SIG-M5 treated with dmso at 0.1 percent for 504 hours (cell line): Measurements from ENCODE around the gene KIAA1755.
"Not testable (repeated sequence)": the region's sequence is repeated elsewhere in the genome, so short reads cannot be mapped to it uniquely, and the experiment has no call there.

Experiments
- DNase-seq: peaks from one replicate; lab custom pipeline; 2025; ENCODE audit not compliant: unreplicated experiment; lab: John Stamatoyannopoulos, UW

KIAA1755 gene

DNA sequence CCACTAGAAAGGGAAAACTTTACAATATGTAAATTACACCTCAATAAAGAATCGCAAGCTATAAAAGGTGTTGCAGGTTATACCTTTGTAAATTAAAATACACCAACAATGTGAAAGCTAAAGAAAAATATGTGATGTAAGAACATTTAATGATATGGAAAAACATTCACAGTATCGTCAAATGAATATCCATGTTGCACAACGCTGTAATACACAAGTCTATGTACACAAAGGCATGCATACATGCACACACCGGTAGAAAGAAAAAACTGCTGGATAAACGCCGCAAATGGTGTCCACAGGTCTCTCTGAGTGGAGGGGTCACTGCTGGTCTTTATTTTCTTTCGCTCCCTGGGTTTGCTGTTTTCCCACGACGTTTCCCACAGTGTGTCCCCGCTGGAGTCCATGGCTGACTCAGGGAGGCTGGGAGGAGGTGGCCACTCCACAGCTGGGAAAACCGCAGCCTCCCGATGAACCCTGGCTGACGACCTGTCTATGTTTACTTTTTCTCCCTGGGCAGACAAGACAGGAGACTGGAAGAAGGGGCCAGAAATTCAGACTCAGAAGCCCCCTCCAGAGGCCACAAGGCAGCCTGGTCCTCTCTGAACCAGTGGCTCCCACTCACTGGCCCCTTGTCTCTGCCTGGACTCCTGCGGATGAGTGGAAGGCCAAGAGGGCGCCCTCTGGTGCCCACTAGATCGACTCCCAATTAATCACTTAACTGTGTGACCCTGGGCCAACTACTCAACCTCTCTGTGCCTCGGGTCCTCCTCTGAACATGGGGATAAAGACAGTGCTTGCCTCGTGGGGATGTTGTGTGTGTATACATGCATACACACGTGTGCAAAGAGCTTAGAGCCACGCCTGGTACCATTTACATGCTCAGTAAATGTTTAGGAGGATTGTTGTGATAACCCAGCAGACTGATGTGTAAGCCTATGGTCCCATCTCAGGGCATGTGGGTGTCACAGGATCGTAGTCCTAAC, 30.6 kb upstream of the KIAA1755 start:
- DNase-seq, result no peak

DNA sequence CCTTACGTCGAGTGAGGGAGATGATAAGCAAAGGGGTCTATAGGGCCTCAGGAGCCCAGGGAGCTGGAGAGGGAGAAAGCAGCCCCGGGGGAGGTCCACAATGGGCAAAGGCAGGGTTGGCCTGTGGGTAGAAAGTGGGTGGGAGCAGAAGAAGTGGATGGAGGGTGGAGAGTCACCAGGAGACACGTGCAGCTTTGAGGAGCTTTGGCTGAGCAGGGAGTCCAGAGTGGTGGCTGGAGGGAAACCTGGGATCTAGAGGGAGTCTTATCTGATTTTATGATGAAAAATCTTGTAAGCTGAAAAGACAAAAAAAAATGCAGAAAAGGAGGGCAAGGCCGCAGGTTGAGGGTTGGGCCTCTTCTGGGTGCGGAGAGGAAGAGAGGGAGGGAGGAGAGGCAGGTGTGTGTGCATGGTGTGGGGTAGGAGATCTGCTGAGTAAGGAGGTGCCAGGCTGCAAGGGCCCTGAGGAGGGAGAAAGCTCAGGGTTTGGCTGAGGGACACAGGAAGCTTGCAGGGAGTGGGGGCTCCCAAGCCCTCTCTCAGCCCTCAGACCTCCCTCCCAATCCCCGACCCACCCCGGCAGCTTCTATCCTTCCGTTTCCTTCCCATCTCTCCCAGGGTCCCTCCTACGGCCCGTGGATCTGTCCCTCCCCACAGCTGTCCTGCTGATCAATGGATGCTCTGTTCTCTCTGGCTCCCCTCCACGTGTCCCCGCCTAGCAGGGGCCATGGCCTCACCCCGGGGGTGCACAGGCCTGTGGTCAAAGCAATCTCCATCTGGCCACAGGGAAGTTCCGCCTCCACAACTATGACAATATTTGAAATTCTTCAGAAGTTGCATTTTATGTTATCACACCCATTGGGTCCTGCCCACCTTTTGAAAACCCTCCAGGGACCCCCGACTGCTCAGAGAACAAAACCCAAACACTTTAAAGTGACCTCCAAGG, 26.3 kb upstream of the KIAA1755 start:
- no peak for DNase-seq

DNA sequence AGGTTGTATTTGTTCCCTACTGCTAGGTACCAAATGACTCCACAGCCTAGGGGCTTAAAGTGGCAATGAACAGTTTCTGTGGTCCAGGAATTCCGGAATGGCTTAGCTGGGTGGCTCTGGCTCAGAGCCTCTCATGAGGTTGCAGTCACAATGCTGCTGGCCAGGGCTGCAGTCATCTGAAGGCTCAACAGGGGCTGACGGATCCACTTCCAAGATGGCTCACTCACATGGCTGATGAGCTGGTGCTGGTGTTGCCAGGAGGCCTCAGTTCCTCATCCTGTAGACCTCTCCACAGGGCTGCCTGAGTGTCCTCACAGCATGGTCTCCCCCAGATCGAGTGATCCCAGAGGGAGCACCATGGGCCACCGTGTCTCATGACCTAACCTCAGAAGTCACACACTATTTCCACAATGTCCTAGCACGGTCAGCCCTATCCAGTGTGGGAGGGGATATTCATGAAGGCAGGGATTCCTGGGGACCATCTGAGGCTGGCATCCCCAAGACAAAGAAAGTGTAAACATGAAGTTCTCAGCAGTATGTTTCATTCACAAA, 24.4 kb upstream of the KIAA1755 start:
- no peak for DNase-seq

DNA sequence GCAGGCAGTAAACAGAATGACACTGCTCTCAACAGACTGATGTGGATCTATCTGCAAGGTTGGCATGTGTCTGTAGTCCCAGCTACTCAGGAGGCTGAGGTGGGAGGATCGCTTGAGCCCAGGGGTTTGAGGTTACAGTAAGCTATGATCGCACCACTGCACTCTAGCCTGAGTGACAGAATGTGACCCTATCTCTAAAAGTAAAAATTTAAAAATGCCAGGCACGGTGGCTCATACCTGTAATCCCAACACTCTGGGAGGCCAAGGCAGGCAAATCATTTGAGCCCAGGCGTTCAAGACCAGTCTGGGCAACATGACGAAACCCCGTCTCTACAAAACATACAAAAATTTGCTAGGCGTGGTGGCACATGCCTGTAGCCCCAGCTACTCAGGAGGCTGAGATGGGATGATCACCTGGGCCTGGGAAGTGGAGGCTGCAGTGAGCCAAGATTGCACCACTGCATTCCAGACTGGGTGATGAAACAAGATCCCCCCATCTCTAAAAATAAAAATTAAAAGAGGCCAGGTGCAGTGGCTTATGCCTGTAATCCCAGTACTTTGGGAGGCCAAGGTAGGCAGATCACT, 23.6 kb upstream of the KIAA1755 start:
- not testable (repeated sequence) for DNase-seq

DNA sequence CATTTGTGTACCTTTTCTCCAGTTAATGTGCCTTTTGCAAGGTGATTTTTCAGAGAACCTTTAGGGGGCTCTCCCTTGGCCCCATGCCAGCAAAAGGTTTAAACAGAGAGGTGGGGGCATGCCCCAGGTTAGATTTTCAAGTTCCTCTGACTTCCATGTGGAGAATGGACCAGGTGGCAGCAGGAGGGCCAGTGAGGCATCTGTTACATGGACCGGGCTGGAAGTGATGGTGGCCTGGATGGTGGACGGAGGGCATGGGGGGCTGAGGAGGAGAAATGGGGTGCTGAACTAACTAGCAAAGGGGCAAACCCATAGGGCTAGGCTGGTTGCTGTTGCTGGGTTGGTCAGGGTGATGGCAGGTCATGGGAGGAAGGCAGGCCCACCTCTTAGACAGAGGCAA, 22.7 kb upstream of the KIAA1755 start:
- no peak for DNase-seq

DNA sequence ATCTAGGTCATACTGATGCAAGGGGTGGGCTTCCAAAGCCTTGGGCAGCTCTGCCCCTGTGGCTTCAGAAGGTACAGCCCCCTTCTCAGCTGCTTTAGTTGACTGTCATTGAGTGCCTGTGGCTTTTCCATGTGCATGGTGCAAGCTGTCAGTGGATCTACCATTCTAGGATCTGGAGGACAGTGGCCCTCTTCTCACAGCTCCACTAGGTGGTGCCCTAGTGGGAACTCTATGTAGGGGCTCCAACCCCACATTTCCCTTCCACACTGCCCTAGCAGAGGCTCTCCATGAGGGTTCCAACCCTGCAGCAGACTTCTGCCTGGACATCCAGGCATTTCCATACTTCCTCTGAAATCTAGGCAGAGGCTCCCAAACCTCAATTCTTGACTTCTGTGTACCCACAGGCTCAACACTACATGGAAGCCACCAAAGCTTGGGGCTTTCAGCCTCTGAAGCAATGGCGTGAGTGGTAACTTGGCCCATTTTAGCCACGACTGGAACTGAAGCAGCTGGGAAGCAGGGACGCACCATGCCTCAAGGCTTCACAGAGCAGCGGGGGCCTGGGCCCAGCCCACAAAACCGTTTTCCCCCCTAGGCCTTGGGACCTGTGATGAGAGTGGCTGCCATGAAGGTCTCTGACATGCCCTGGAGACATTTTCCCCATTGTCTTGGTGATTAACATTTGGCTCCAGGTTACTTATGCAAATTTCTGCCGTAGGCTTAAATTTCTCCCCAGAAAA, 20.8 kb upstream of the KIAA1755 start:
- DNase-seq, result not testable (repeated sequence)

DNA sequence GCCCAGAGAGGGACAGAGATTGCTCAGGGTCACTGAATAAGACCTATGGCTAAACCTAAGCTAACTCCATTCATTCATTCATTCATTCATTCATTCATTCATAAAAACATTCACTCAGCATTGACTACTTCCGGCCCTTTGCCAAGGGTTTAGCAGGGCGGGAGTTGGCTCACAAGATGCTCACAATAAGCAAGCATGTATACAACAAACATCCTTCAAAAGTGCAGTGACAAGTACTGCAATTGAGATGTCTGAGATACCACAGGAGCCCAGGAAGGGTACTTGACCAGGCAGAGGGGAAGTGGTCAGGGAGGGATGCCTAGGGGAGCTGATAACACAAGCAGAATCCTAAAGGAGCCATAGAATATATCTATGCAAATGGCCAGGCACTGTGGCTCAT, 18.2 kb upstream of the KIAA1755 start:
- no peak for DNase-seq

DNA sequence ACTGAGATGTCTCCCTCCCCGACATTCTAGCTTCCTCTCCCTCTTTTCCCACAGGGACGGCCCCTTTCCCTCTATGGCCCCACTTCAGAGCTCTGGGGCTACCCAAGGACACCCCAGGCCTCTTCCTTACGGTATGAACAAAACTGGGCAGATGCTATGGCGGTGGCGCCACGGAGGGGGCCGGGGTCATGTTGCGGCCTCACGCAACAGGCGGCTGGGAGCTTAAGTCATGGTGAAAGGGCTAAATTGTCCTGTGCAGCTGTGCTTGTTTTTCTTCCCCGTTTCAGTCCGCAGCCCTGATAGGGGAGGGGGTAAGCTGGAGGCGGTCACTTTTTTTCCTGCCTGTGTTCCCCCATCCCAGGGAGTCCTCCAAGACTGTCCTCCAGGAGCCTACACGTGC, 17.6 kb upstream of the KIAA1755 start:
- no peak for DNase-seq

DNA sequence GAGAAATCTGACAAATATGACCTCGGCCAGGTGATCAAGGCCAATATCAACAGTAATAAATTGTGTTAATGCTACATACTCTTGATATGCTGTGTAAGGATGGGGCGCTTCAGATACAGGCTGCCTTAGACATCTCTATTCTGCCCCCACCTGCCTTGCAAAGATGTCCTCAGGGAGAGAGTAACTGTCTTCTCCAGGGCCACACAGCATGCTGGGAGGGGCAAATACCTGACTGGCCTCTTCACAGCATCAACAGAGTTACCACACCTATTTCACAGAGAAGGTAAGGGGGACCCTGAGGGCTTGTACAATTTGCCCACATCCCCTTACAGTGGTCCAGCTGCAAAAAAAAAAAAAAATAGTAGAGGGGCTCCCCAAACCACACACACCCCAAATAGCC, 17.2 kb upstream of the KIAA1755 start:
- no peak for DNase-seq

DNA sequence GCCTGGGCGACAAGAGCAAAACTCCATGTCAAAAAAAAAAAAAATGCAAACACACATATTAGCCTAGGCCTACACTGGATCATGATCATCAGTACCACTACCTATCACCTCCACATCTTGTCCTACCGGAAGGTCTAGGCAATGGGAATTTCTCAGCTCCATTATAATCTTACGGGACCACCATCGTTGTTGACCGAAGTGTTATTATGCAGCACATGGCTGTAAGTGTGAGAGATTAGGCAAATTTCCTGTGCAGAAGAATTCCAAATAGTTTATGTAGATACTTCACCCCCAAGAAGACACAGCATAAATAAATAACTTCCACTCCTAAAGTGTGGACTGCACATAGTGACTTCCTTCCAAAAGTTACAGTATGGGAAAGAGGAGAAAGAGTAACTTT, 16.8 kb upstream of the KIAA1755 start:
- no peak for DNase-seq

DNA sequence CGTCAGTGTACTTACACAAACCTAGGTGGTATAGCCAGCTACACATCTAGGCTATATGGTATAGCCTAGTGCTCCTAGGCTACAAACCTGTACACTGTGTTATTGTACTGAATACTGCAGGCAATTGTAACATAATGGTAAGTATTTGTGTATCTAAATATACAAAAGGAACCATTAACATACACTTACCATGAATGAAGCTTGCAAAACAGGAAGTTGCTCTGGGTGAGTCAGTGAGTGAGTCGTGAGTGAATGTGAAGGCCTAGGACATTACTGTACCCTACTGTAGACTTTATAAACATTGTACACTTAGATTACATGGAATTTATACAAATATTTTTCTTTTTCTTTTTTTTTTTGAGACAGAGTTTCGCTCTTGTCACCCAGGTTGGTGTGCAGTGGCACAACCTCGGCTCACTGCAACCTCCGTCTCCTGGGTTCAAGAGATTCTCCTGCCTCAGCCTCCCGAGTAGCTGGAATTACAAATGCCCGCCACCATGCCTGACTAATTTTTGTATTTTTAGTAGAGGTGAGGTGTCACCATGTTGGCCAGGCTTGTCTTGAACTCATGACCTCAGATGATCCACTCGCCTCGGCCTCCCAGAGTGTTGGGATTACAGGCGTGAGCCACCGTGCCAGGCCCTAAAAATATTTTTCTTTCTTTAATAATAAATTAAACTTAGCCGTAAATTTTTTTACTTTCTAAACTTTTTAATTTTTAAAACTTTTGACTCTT, 15.4 kb upstream of the KIAA1755 start:
- peak; percentile 66 for DNase-seq

DNA sequence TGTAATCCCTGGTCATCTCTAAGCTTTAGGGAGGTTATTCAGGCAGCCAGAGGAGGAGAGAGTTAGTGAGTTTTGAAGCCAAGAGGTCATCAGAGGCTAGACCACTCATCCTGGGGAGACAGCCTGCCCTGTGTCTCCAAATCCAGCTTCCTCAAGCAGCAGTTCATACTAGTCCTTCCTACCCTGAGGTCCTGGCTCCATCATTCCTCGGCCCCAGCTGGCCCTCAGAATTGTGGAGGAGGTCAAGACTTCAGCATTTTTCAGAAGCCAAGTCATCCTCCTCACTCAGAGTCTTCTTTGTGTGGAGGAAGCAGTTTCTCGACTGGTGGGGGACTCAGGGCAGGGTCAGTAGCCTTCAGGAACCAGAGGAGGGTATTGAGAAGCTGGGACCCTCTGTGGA, 12.4 kb upstream of the KIAA1755 start:
- no peak for DNase-seq

DNA sequence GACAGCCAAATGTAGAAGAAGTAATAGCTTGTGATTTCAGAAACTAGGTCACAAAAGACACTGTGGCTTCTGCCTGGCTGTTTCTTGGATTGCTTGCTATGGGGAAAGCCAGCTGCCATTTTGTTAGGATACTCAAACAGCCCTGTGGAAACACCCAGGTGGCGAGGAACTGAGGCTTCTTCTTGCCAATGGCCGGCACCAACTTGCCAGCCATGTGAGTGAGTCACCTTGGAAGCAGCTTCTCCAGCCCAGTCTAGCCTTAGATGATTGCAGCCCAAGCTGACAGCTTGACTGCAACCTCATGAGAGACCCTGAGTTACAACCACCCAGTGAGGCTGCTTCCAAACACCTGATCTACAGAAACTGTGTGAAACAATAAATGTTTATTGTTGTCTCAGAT, 11.9 kb upstream of the KIAA1755 start:
- no peak for DNase-seq

DNA sequence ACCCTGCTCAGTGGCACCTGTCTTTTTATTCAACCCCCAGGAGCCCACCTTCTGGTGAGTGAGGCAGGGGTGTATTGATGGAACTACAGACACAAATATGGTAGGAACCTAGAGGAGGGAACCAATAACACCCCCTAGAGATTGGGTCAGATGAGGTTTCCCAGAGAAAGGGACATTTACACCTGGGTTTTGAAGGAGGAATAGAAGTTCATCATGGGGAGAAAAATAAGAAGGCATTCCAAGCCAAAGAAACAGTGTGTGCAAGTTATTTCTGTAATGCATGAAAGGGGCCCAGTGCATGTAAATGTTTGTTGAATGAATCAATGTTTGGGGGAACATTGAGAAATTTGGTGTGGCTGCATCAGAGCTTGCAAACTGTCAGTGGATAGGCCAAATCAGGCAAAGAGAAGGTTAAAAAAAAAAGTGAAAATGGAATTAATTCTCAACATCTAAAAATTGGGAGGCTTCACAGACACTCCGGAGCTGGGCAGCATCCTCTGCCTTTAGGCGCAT, 11.1 kb upstream of the KIAA1755 start:
- no peak for DNase-seq

DNA sequence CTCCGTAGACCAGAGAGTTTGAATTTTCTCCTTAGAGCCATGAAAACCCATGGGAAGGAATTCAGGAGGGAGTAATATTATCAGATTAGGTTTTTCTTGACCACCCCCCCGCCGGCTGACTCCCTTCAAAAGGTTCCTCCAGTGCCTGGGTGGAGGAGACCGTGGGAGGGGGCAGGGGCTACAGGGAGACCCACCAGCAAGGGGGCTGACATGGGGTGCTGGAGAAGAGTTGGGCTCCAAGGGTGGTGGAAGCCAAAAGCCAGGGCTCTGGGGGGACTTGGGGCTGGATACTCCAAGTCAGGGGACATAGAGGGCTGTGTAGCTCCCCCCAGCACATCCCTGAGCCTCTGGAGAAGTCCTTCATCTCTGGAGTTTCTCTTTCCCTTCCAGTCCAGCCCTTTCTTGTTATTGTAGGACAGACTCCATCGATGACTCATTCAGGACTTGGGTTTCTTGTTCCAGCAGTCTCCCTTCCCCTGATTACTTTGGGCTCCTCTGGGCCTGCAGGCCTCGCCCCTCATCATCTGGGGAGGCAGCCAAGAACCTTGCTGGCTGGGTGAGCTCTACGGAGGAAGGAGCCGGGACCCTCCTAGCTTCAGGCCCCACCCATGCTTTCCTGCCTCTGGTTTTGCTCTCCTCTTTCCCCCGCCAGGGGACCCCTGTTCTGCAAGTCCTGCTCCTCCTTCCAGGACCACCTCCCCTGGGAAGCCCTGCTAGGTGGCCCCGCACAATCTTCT, 10.5 kb upstream of the KIAA1755 start:
- no peak for DNase-seq

DNA sequence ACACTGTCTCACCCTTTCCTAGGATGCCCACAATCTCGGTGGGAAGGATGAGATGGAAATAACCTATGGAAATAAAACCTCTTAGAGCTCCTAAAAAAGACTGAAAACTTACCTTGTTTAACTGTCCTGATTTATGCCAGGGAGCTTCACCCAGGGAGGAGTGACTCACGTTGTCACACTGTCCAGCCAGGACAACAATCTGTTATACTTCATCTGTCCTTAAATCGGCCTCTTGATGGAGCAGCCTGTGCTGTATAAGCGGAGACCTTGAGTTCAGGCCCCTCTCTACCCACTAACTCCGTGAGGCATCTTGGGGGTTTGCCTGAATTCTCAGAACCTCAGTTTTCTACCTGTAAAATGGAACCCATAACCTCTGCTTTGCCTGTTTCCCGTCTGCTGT, 9.2 kb upstream of the KIAA1755 start:
- no peak for DNase-seq

DNA sequence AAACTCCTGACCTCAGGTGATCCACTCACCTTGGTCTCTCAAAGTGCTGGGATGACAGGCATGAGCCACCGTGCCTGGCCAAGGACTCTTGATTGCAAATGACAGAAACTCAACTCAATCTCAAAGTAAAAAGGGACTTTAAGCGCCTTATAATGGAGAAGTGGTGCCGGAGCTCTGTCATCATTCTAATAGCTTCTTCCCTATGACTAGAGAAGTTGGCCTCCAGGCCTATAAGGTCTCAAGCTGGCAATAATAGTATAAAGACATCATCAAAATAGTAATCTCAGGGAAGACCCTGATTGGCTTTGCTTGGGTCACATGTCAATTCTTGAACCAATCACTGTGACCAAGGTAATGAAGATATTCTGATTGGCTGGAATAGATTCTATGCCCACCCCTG, 8.5 kb upstream of the KIAA1755 start:
- DNase-seq, result no peak

DNA sequence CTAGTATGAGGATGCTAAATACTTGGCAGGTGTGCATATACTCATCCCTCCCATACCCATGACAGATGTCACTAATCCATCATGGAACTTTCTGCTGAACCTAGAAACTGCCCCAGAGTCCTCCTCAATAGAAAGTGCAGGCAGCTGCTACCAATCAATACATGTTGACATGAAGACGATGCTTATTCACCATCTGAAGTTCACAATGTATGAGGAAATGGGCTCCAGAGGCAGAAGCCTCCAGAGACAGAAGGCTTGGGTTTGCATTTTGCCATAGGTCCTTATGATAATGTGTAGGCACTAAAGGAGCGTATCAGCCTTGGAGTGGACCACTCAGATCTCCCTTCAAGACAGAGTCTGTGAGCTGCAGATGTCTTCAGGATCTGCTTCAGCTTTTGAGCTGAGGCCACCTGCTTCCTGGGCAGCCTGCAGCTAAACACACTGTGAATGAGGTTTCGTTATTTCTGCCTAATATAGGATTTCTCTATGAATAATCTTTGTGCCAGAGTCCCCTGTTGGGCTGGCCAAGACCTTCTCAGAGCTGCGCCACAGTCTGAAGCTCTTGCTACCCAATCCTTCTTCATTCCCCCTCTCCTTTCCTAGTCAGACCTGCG, 7.5 kb upstream of the KIAA1755 start:
- DNase-seq, result no peak
